ENCODE results near the gene ENAH.

DNA sequence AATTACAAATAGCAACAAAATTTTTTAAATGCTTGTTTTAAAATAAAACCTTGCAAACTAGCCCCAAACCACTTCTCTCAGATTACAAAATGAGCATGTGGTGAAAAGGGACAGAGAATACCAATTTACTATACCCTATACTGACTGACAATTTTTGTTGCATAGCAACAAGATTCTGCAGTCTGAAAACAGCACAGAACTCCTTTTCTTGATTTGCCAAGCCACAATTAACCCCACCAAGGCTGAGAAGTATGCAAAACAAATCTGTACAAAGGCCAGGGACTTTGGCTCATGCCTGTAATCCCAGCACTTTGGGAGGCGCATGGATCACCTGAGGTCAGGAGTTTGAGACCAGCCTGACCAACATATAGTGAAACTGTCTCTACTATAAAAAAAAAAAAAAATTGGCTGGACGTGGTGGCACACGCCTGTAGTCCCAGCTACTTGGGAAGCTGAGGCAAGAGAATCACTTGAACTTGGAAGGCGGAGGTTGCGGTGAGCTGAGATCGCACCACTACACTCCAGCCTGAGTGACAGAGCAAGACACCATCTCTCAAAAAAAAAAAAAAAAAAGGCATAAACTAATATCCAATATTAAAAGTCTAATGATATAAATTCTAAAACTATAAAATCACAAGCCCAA lies 21.8 kb downstream of the ENAH start:
- TF ChIP-seq SIN3A (IDR thresholded peaks at IDR 0.05; ENCODE audit: borderline replicate concordance, insufficient read depth, low read length) (no peak), TAF1 (IDR thresholded peaks at IDR 0.05; ENCODE audit: borderline replicate concordance, insufficient read depth, low read length) (no peak), POLR2AphosphoS5 (IDR thresholded peaks at IDR 0.05; ENCODE audit: low read depth, low read length) (no peak)
